Stimulated activated CD8-positive, alpha-beta memory T cell treated with anti-CD3 and anti-CD28 coated beads, Interleukin-7, amount 100 ng/mL, for 4 hours (primary cell): ENCODE results near the gene PDIA6.

Experiments used
- DNase-seq, 2 donors: peaks; one replicate each; pipeline ENCODE4 v3.0.0-alpha.2; 2020; ENCODE audit warnings: low read depth in 2 of 2

PDIA6 gene

GRCh38 chr2:10764096-10764785 lies 48.3 kb downstream of the PDIA6 start:
- no peak for DNase-seq

GRCh38 chr2:10763461-10763800 lies 49.2 kb downstream of the PDIA6 start:
- DNase-seq: no peak

- no peak for DNase-seq
Measured at GRCh38 chr2:10762651-10763460, 49.7 kb downstream of the PDIA6 start.

- no peak for DNase-seq
Measured at GRCh38 chr2:10761591-10761990, 51.0 kb downstream of the PDIA6 start.

GRCh38 chr2:10760794-10761504 lies 51.6 kb downstream of the PDIA6 start:
- DNase-seq: no peak

GRCh38 chr2:10759151-10759714 lies 53.4 kb downstream of the PDIA6 start:
- DNase-seq: no peak

GRCh38 chr2:10757814-10758286 lies 54.7 kb downstream of the PDIA6 start:
- DNase-seq: no peak

GRCh38 chr2:10755621-10756020 lies 57.0 kb downstream of the PDIA6 start:
- no peak for DNase-seq

GRCh38 chr2:10753876-10754275 lies 58.7 kb downstream of the PDIA6 start:
- DNase-seq: no peak

GRCh38 chr2:10753156-10753555 lies 59.4 kb downstream of the PDIA6 start:
- DNase-seq: no peak

GRCh38 chr2:10752236-10752635 lies 60.3 kb downstream of the PDIA6 start:
- DNase-seq: no peak

GRCh38 chr2:10750610-10751009 lies 62.0 kb downstream of the PDIA6 start:
- no peak for DNase-seq

GRCh38 chr2:10742666-10743065 lies 69.9 kb downstream of the PDIA6 start:
- DNase-seq: no peak

GRCh38 chr2:10741139-10741538 lies 71.4 kb downstream of the PDIA6 start:
- DNase-seq: no peak

- DNase-seq: no peak
Measured at GRCh38 chr2:10740226-10740625, 72.4 kb downstream of the PDIA6 start.

GRCh38 chr2:10738192-10738591 lies 74.4 kb downstream of the PDIA6 start:
- DNase-seq: no peak

GRCh38 chr2:10733980-10734379 lies 78.6 kb downstream of the PDIA6 start:
- DNase-seq: no peak

GRCh38 chr2:10733566-10733925 lies 79.0 kb downstream of the PDIA6 start:
- no peak for DNase-seq
